HepG2 (cell line): ENCODE data around the gene SP6. TPM values are rescaled to one million over a fixed set of nuclear protein-coding genes. Genes with fewer than 3 reads are reported as not detected.

Source experiments
- ATAC-seq: fragments of 200-7000 bp; cut with Tn5 transposase; 3 replicates; pipeline ENCODE4 v1.9.1; 2020; ENCODE audit warnings: mild to moderate bottlenecking, moderate library complexity
- BruUV-seq: library from RNA; stranded (reverse); fragments of 400-500 nt; replicated peaks from 2 replicates; lab custom pipeline; 2021; lab: Mats Ljungman, UMichigan
- CTCF ChIA-PET: fragments of 300-600 bp; formaldehyde crosslinking; extraction: SDS; loops from one replicate; lab custom pipeline; 2021; ENCODE audit warnings: low total read pairs, inconsistent platforms, low intra/inter-chr PET ratio; lab: Yijun Ruan, JAX
- POLR2A ChIA-PET: fragments of 350-600 bp; sonication (Branson Sonifier 250); formaldehyde crosslinking; loops from one replicate; lab custom pipeline; 2020; ENCODE audit warnings: antibody characterized with exemption, inconsistent platforms; lab: Yijun Ruan, JAX
- DNase-seq: peaks from one replicate; pipeline ENCODE4 v3.0.0-alpha.2; 2015; ENCODE audit warnings: low spot score
- FAIRE-seq: peaks from 3 replicates; lab custom pipeline; 2011; peaks lifted over from hg19 to GRCh38; lab: Jason Lieb, UNC
- H2AFZ ChIP-seq: one replicate; pipeline ENCODE4 v1.6.1; 2011; ENCODE audit warnings: low read length, inconsistent platforms
- H3K27ac ChIP-seq: fragments of 300-600 bp; 3 replicates; pipeline ENCODE4 v1.8.0; 2011; ENCODE audit warnings: mixed run types, mild to moderate bottlenecking, mixed read lengths, low read length, inconsistent platforms; ENCODE audit not compliant: insufficient read depth; ENCODE audit errors: extremely low read length
- H3K27me3 ChIP-seq, 2 experiments: fragments of 200-600 bp in 1 of 2; 2 replicates in 1 of 2; 3 replicates in 1 of 2; pipeline versions ENCODE4 v1.6.0 to v1.8.0; 2011; ENCODE audit warnings: low read length in 2 of 2, mild to moderate bottlenecking in 2 of 2, moderate library complexity in 2 of 2, inconsistent platforms in 1 of 2; ENCODE audit not compliant: insufficient read depth in 2 of 2, control insufficient read depth in 1 of 2
- H3K36me3 ChIP-seq, 2 experiments: fragments of 200-600 bp in 1 of 2; replicated peaks in 1 of 2; 2 replicates in 1 of 2; 3 replicates in 1 of 2; pipeline versions ENCODE4 v1.5.1 to v1.8.0; 2011; ENCODE audit warnings: low read length in 2 of 2, inconsistent platforms in 1 of 2; ENCODE audit not compliant: insufficient read depth in 2 of 2, control insufficient read depth in 1 of 2
- H3K4me1 ChIP-seq: 2 replicates; pipeline ENCODE4 v1.5.1; 2012; ENCODE audit warnings: low read length, inconsistent platforms; ENCODE audit not compliant: insufficient read depth
- H3K4me2 ChIP-seq: 2 replicates; pipeline ENCODE4 v1.6.0; 2011; ENCODE audit warnings: low read depth, low read length, inconsistent platforms
- H3K4me3 ChIP-seq, 3 experiments: fragments of 200-600 bp in 1 of 3; sonication (generic), shearing (Covaris generic) in 1 of 3; replicated peaks in 1 of 3; 2 replicates each; pipeline ENCODE4 v1.5.1; 2011 to 2016; ENCODE audit warnings: low read length in 3 of 3, inconsistent platforms in 2 of 3, low read depth in 2 of 3, mild to moderate bottlenecking in 2 of 3, control low read depth in 1 of 3, mixed read lengths in 1 of 3; ENCODE audit not compliant: insufficient read depth in 1 of 3
- H3K79me2 ChIP-seq: one replicate; pipeline ENCODE4 v1.6.1; 2011; ENCODE audit warnings: low read length, inconsistent platforms; ENCODE audit not compliant: insufficient read depth
- H3K9ac ChIP-seq: 2 replicates; pipeline ENCODE4 v1.6.0; 2011; ENCODE audit warnings: mild to moderate bottlenecking, low read depth, low read length, inconsistent platforms; ENCODE audit not compliant: insufficient read depth
- H3K9me3 ChIP-seq: 2 replicates; pipeline ENCODE4 v1.5.1; 2012; ENCODE audit warnings: mild to moderate bottlenecking, low read length
- H4K20me1 ChIP-seq: 2 replicates; pipeline ENCODE4 v1.6.0; 2011; ENCODE audit warnings: inconsistent platforms, mild to moderate bottlenecking, low read length, moderate library complexity; ENCODE audit not compliant: insufficient read depth
- CEBPB ChIP-seq: IDR thresholded peaks from 2 replicates; pipeline ENCODE4 v1.6.1; 2011; ENCODE audit warnings: low read depth, low read length, improper control_type of control experiment, borderline replicate concordance
- FOXO1 ChIP-seq: sonication (generic); formaldehyde crosslinking; IDR thresholded peaks from 2 replicates; pipeline ENCODE4 v1.4.0; 2020; ENCODE audit warnings: missing genetic modification reagents
- JUNB ChIP-seq: sonication (generic); formaldehyde crosslinking; IDR thresholded peaks from 2 replicates; pipeline ENCODE4 v1.8.0; 2022; ENCODE audit warnings: missing genetic modification reagents, mild to moderate bottlenecking, borderline replicate concordance
- POLR2A ChIP-seq, 2 experiments: IDR thresholded peaks; 2 replicates each; pipeline ENCODE4 v1.6.1; 2011; ENCODE audit warnings: low read depth in 2 of 2, low read length in 2 of 2, mild to moderate bottlenecking in 1 of 2, moderate library complexity in 1 of 2; ENCODE audit not compliant: insufficient read depth in 1 of 2
- SMYD3 ChIP-seq: sonication (generic); formaldehyde crosslinking; IDR thresholded peaks from 2 replicates; pipeline ENCODE4 v1.8.1; 2023; ENCODE audit warnings: mild to moderate bottlenecking, missing genetic modification reagents
- ZMAT3 ChIP-seq: sonication (generic); formaldehyde crosslinking; conservative IDR thresholded peaks from 2 replicates; pipeline ENCODE4 v1.7.0; 2021; ENCODE audit warnings: missing genetic modification reagents
- ZNF7 ChIP-seq: IDR thresholded peaks from 2 replicates; pipeline ENCODE4 v1.6.1; 2016; ENCODE audit warnings: missing biosample characterization, missing genetic modification reagents
- WGBS: methylation state at CpG from one replicate; pipeline ENCODE4 v1.1.6; 2017; ENCODE audit warnings: low lambda C conversion rate; 5-methylcytosine and 5-hydroxymethylcytosine counted together
- in situ Hi-C: cut with HindIII; loops from 2 replicates; pipeline ENCODE4 v1.10.0; 2017; ENCODE audit warnings: low pct_unique_long_range_greater_than_20kb; ENCODE audit not compliant: extremely low pct_ligation_motif_present
- intact Hi-C: fragments of 100-400 bp; cut with micrococcal nuclease; formaldehyde crosslinking; loops from one replicate; pipeline ENCODE4 v1.10.0; 2022; ENCODE audit not compliant: unreplicated experiment
- polyA plus RNA-seq, 8 experiments: library from polyadenylated mRNA; depleted of rRNA in 3 of 8; stranded (reverse) in 7 of 8; unstranded in 1 of 8; fragments of >200 nt; fragmentation: Illumina TruSeq in 4 of 8; extraction: Trizol in 4 of 8; gene quantifications; 2 replicates each; pipeline versions ENCODE4 v1.2.1 to v1.2.3, GENCODE V29; 2011 to 2016; ENCODE audit warnings: low read depth in 4 of 8, missing spikeins in 1 of 8, mixed read lengths in 1 of 8; ENCODE audit not compliant: insufficient read depth in 1 of 8
- total RNA-seq, 5 experiments: library from RNA; depleted of rRNA; stranded (reverse); fragments of >200 nt; fragmentation: Illumina TruSeq; extraction: Trizol; gene quantifications; 2 replicates each; pipeline ENCODE4 v1.2.3, GENCODE V29; 2016; ENCODE audit warnings: low read depth in 1 of 5

The SP6 gene
- total and polyA plus RNA-seq, 2 of the 13 experiments (the other 11 are each of a cell fraction or from before 2014, with no cell fraction given) = 0.07 TPM

DNA sequence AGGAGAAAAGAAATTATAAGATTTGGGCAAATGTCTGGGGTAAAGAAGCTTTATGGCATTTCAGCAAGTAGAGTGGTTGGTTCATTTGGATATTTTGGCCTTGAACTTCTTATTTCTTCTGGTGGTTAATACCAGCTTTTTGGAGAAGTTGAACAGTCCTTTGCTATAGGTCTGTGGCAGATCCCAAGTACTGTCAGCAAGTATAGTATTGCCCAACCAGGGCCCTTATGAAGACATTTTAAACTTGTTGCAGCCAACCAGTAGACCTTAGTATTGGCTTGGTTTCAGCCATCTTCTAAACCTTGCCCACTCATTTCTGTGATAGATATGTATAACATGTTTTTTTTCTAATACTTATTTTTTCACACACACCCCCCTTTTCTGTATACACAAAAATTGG is 47.3 kb upstream of the SP6 start:
- Histone ChIP-seq H3K27ac (no peak overlapping the region), H2AFZ (no peak overlapping the region)
- in situ Hi-C loops = no loop called here
- TF ChIP-seq ZMAT3 (CRISPR knock-in tag) (no peak), CEBPB (peak; percentile 38)
- TF ChIP-seq, all 625 proteins: peak for 1
- ATAC-seq (no peak), DNase-seq (no peak), FAIRE-seq (no peak)
- no peaks in the 10 kb centered on the region for H4K20me1 ChIP-seq
- POLR2A ChIA-PET = interaction anchor here (1.1 kb wide), 1 partner anchor 72 kb away, joined by 6 read pairs; the partner anchor contains the start of gene CDK5RAP3
- BruUV-seq = no TSS peak
- H3K9ac ChIP-seq = no peak overlapping the region
- peaks cover 0 to 5% of the 10 kb centered on the region in 2 experiments; a peak in 2 of 5 replicates for H3K36me3 ChIP-seq
- peaks cover 45% of the 10 kb centered on the region for H3K4me1 ChIP-seq
- no peaks in the 10 kb centered on the region for H3K9me3 ChIP-seq
- intact Hi-C loops = loop anchor here (5.0 kb wide), 1 partner anchor 124 kb away; no protein-coding TSS in a partner anchor
- no peak overlapping the region for H3K4me2 ChIP-seq
- H3K27me3 ChIP-seq = no peaks in the 10 kb centered on the region; a peak in 1 of 5 replicates
- H3K79me2 ChIP-seq = peaks cover 24% of the 10 kb centered on the region
- CTCF ChIA-PET = no interaction called here
- H3K4me3 ChIP-seq = no peak overlapping the region

DNA sequence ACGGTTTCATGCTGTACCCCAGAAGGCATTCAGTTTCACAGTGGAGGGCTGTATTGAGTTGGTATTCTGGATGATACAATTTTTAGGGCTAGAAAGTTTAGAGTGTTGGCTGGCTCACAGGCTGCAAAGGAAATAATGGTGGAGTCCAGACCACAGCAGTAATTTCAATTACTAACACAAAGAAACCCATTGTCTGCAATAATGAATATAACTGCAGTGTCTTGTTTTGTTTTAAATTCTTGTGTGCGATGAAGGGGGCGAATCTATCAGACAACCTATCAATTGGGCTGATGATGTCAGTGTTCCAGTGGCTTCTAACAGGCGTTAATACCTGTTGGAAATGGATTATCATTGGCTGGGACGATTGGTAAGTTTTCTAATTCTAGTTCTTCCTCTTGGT is 46.6 kb upstream of the SP6 start:
- BruUV-seq = no TSS peak
- in situ Hi-C loops (no loop called here), intact Hi-C loops (loop anchor here (5.0 kb wide), 1 partner anchor 125 kb away; no protein-coding TSS in a partner anchor)
- Histone ChIP-seq H3K27ac (no peak overlapping the region), H3K9ac (peak overlapping the region; percentile 94; the same call in 1 of the 2 replicates), H3K27me3 (no peaks in the 10 kb centered on the region; a peak in 1 of 5 replicates), H3K79me2 (peaks cover 24% of the 10 kb centered on the region), H3K4me3 (peak overlapping the region; percentile 70 to 96 (median 81); a peak in 4 of 6 replicates), H3K36me3 (peaks cover 0 to 5% of the 10 kb centered on the region in 2 experiments; a peak in 2 of 5 replicates), H3K4me2 (peak overlapping the region; percentile 83), H3K4me1 (peaks cover 44% of the 10 kb centered on the region), H3K9me3 (no peaks in the 10 kb centered on the region), H4K20me1 (no peaks in the 10 kb centered on the region), H2AFZ (no peak overlapping the region)
- CTCF ChIA-PET = interaction anchor here (2.4 kb wide), 1 partner anchor 73 kb away, joined by 9 read pairs; the partner anchor contains the start of gene CDK5RAP3
- POLR2A ChIA-PET = interaction anchor here (1.1 to 2.9 kb wide), 2 partner anchors 7 to 73 kb away, joined by 6 to 37 read pairs; partner anchors contain the start of gene CDK5RAP3
- DNase-seq (no peak), FAIRE-seq (no peak), ATAC-seq (no peak)
- TF ChIP-seq JUNB (CRISPR knock-in tag) = no peak
- no peak for TF ChIP-seq FOXO1
- TF ChIP-seq SMYD3 (CRISPR knock-in tag) = no peak
- TF ChIP-seq ZNF7 (CRISPR knock-in tag) = 0 out of 2 replicates have a peak, but pooled peaks have one; percentile 19
- 0 out of 4 replicates have a peak, but pooled peaks of 1 of the 2 experiments have one; percentile 16 for TF ChIP-seq POLR2A (IDR thresholded peaks at IDR 0.05; ENCODE audit: insufficient read depth in 1 of 2, low read depth in 2 of 2, low read length in 2 of 2)
- WGBS = 84% methylated on average over 5 of the region's 5 CpGs
